GM18505 (cell line): ENCODE data around the gene ZNHIT1.
A peak's percentile ranks its signal among the peaks of the same experiment; 100 is the strongest.
"Not testable (repeated sequence)": the region's sequence is repeated elsewhere in the genome, so short reads cannot be mapped to it uniquely, and the experiment has no call there.

Experiments used
- ATAC-seq: cut with Tn5 transposase; IDR thresholded peaks from one replicate; pipeline ENCODE4 v1.9.1; 2021; ENCODE audit not compliant: unreplicated experiment
- POLR2A ChIP-seq: IDR thresholded peaks from 4 replicates; pipeline ENCODE4 v1.6.1; 2011; ENCODE audit warnings: borderline replicate concordance; ENCODE audit not compliant: insufficient read depth, insufficient read length; ENCODE audit errors: extremely low read depth

Gene ZNHIT1

DNA sequence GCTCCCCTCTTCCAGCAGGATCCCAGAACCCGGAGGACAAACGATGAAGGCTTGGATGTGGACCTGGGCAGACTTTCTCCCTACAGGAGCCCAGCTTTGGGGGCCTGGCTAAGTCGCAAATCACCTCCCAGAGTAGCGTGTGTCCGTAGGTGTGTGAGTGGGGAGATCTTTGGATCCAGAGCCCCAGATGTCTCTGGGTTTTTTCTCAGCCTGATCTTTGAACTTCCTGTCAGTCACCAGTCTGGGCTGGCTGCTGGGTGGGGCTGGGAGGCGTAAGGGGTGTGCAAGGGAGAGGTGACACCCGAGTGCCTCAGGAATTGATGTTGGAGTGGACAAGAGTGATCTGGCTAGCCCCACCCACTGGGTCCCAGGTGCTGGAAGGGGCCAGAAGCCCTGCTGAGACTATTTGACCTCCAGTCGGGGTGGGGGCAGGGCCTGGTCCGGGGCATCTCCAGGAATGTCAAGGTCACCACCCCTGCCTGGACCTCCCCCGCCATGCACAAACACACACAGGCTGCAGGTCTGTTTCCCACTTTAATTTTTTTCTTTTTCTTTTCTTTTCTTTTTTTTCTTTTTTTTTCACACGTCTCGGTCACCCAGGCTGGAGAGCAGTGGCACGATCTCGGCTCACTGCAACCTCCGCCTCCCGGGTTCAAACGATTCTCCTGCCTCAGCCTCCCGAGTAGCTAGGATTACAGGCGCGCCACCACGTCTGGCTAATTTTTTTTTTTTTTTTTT lies 16.9 kb upstream of the ZNHIT1 start, which contains the start of gene MOGAT3:
MOGAT3 (minus strand) TSS at position 175 of the 738 bp plus-strand sequence. CDS start 182 bp downstream, outside the sequence.
- no peak for TF ChIP-seq POLR2A
- no peak for ATAC-seq

GRCh38 chr7:101201695-101202602 lies 16.0 kb upstream of the ZNHIT1 start:
- ATAC-seq, result no peak
- no peak for TF ChIP-seq POLR2A

GRCh38 chr7:101202603-101202918 lies 15.4 kb upstream of the ZNHIT1 start:
- no peak for TF ChIP-seq POLR2A
- ATAC-seq, result no peak

GRCh38 chr7:101203740-101204738 lies 13.9 kb upstream of the ZNHIT1 start:
- ATAC-seq, result not testable (repeated sequence)

GRCh38 chr7:101205901-101206664 lies 11.9 kb upstream of the ZNHIT1 start:
- TF ChIP-seq POLR2A, result no peak
- ATAC-seq, result no peak

- no peak for ATAC-seq
These were observed 11.3 kb upstream of the ZNHIT1 start for GRCh38 chr7:101206665-101207042.

GRCh38 chr7:101207459-101207858 lies 10.5 kb upstream of the ZNHIT1 start:
- no peak for TF ChIP-seq POLR2A
- ATAC-seq, result no peak

More at GRCh38 chr7:101206665-101207042, 11.3 kb upstream of the ZNHIT1 start:
- TF ChIP-seq POLR2A, result no peak

DNA sequence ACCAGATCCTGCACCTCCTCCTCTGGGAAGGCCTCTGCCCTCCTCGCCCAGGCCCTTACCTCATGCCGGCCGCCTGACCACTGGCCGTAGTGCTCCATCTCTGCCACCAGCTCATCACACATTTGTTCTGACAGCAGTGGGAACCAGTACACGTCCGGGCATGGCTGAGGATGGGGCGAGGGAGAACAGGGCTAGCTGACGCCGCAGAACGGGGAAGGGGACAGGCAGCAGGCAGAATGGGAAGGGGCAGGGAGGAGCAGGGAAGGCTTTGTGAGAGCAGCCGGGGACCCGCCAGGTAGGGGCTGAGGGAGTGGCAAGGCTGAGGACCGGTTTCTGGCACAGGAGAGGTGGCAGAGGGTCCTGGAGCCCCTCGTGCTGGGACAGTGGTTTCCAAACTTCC lies 9.2 kb upstream of the ZNHIT1 start:
- ATAC-seq, result no peak
- TF ChIP-seq POLR2A, result no peak

DNA sequence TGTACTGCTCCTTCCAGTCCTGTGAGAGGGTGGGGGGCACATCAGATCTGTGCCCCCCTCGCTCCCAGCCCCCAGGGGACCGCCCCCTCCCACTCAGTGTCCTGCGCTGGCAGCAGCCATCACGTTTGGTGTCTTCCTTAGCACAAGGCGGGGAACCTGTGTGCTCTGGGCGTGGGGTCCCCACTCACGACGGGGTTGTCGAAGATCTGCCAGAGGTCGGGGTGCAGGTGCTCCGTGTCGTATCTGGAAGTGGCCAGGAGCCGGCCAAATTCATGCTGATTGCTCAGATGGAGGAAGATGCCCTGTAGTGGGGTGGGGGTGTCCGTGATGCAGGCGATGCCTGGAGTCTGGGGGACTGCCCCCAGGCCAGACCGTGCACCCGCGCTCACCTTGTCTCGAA lies 7.8 kb upstream of the ZNHIT1 start:
- no peak for TF ChIP-seq POLR2A
- no peak for ATAC-seq

DNA sequence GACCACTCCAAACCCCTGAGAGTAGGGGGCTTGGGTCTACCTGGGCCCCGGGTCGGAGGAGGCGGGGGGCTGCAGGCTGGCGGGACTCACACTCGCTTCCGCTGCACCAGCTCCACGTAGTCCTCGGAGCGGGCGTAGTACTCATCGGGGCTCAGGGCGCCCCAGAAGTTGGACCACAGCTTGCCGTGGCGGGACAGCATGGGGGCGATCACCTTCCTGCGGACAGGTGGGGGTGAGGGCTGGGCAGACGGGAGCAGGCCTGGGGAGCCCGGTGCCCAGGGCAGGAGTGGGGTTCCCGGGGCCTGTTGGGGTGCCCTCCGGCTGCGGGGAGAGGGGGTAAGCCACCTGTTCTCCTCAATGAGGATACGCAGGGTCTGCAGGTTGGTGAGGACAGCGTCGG lies 6.5 kb upstream of the ZNHIT1 start:
- no peak for TF ChIP-seq POLR2A

GRCh38 chr7:101212014-101212413 lies 6.0 kb upstream of the ZNHIT1 start:
- TF ChIP-seq POLR2A, result no peak
- ATAC-seq, result no peak

More for the DNA sequence above, 6.5 kb upstream of the ZNHIT1 start:
- no peak for ATAC-seq

GRCh38 chr7:101216001-101216859 lies 1.7 kb upstream of the ZNHIT1 start:
- ATAC-seq, result no peak
- no peak for TF ChIP-seq POLR2A

GRCh38 chr7:101216860-101217387 lies 1.0 kb upstream of the ZNHIT1 start:
- TF ChIP-seq POLR2A, result no peak
- peak; percentile 17 for ATAC-seq
